ENCODE data around the gene CST11.

Gene CST11

GRCh38 chr20:23433628-23434027, 19.0 kb downstream of the CST11 start:
- FAIRE-seq: no peak
- DNase-seq (ENCODE audit: extremely low spot score, insufficient read length, low read depth): no peak

- DNase-seq (ENCODE audit: extremely low spot score, insufficient read length, low read depth): no peak
- FAIRE-seq: no peak
Observed at GRCh38 chr20:23425129-23425528, 27.5 kb downstream of the CST11 start.

- FAIRE-seq: peak; percentile 94
- DNase-seq (ENCODE audit: extremely low spot score, insufficient read length, low read depth): peak; percentile 87
Observed at GRCh38 chr20:23420943-23421931, 31.4 kb downstream of the CST11 start, which contains the start of gene NAPB. TSS of gene NAPB (minus strand) at chr20:23421488. CDS start at chr20:23421402, 86 bp downstream.

GRCh38 chr20:23419995-23420901, 32.4 kb downstream of the CST11 start:
- FAIRE-seq (peak; percentile 87), DNase-seq (ENCODE audit: extremely low spot score, insufficient read length, low read depth) (no peak)

GRCh38 chr20:23419657-23419994, 33.0 kb downstream of the CST11 start:
- no peak for FAIRE-seq

GRCh38 chr20:23417861-23418260, 34.8 kb downstream of the CST11 start:
- FAIRE-seq (no peak), DNase-seq (ENCODE audit: extremely low spot score, insufficient read length, low read depth) (no peak)

More at GRCh38 chr20:23419657-23419994, 33.0 kb downstream of the CST11 start:
- no peak for DNase-seq (ENCODE audit: extremely low spot score, insufficient read length, low read depth)

- no peak for DNase-seq (ENCODE audit: extremely low spot score, insufficient read length, low read depth)
- no peak for FAIRE-seq
Observed at GRCh38 chr20:23415959-23416583, 36.6 kb downstream of the CST11 start.

- FAIRE-seq: no peak
Observed at GRCh38 chr20:23415555-23415954, 37.1 kb downstream of the CST11 start.

GRCh38 chr20:23414526-23415188, 38.0 kb downstream of the CST11 start:
- FAIRE-seq (no peak), DNase-seq (ENCODE audit: extremely low spot score, insufficient read length, low read depth) (no peak)

More at GRCh38 chr20:23415555-23415954, 37.1 kb downstream of the CST11 start:
- DNase-seq (ENCODE audit: extremely low spot score, insufficient read length, low read depth): no peak

- FAIRE-seq (no peak), DNase-seq (ENCODE audit: extremely low spot score, insufficient read length, low read depth) (no peak)
Observed at GRCh38 chr20:23413862-23414422, 38.7 kb downstream of the CST11 start.

- no peak for DNase-seq (ENCODE audit: extremely low spot score, insufficient read length, low read depth)
Observed at GRCh38 chr20:23412026-23412425, 40.6 kb downstream of the CST11 start.

GRCh38 chr20:23410916-23411695, 41.6 kb downstream of the CST11 start:
- FAIRE-seq (no peak), DNase-seq (ENCODE audit: extremely low spot score, insufficient read length, low read depth) (no peak)

More at GRCh38 chr20:23412026-23412425, 40.6 kb downstream of the CST11 start:
- no peak for FAIRE-seq

GRCh38 chr20:23409800-23410199, 42.9 kb downstream of the CST11 start:
- DNase-seq (ENCODE audit: extremely low spot score, insufficient read length, low read depth) (no peak), FAIRE-seq (no peak)

- FAIRE-seq: no peak
- no peak for DNase-seq (ENCODE audit: extremely low spot score, insufficient read length, low read depth)
Observed at GRCh38 chr20:23408957-23409356, 43.7 kb downstream of the CST11 start.

GRCh38 chr20:23407781-23408464, 44.8 kb downstream of the CST11 start:
- DNase-seq (ENCODE audit: extremely low spot score, insufficient read length, low read depth) (no peak), FAIRE-seq (peak; percentile 73)

GRCh38 chr20:23406880-23407279, 45.8 kb downstream of the CST11 start:
- FAIRE-seq: peak; percentile 41
- DNase-seq (ENCODE audit: extremely low spot score, insufficient read length, low read depth): no peak

GRCh38 chr20:23404196-23404595, 48.5 kb downstream of the CST11 start:
- no peak for FAIRE-seq

GRCh38 chr20:23403751-23404150, 48.9 kb downstream of the CST11 start:
- FAIRE-seq (no peak), DNase-seq (ENCODE audit: extremely low spot score, insufficient read length, low read depth) (no peak)

More at GRCh38 chr20:23404196-23404595, 48.5 kb downstream of the CST11 start:
- DNase-seq (ENCODE audit: extremely low spot score, insufficient read length, low read depth): no peak

Measured in GM18507 (cell line).